ENCODE measurements around the gene NSD2.

GRCh38 chr4:2008921-2009650 lies 137.9 kb downstream of the NSD2 start, which contains the start of gene NELFA:
- TF ChIP-seq CTCF (IDR thresholded peaks at IDR 0.05), result peak; percentile 31 to 88 (median 52)
- TF ChIP-seq POLR2A (IDR thresholded peaks at IDR 0.05), result peak; percentile 79 to 92

All from Peyer's patch (tissue), 4 donors.